Endometrial microvascular endothelial cells (primary cell): ENCODE measurements around the gene SLC16A5. TPM values are rescaled to one million over a fixed set of nuclear protein-coding genes. Genes with fewer than 3 reads are reported as not detected.
"Not testable (repeated sequence)": the region's sequence is repeated elsewhere in the genome, so short reads cannot be mapped to it uniquely, and the experiment has no call there.

Experiments
- in situ Hi-C: cut with HindIII; loops from 2 replicates; pipeline ENCODE4 v1.10.0; 2017; ENCODE audit warnings: low sequenced_read_pairs, low pct_unique_long_range_greater_than_20kb; ENCODE audit errors: inconsistent ontology term
- total RNA-seq: library from RNA; depleted of rRNA; stranded (reverse); fragments of >200 nt; gene quantifications from one replicate; pipeline ENCODE4 v1.2.3, GENCODE V29; 2015; ENCODE audit errors: inconsistent ontology term

The SLC16A5 gene
- total RNA-seq, 1 donor from 2014 or later: 4.3 TPM

DNA sequence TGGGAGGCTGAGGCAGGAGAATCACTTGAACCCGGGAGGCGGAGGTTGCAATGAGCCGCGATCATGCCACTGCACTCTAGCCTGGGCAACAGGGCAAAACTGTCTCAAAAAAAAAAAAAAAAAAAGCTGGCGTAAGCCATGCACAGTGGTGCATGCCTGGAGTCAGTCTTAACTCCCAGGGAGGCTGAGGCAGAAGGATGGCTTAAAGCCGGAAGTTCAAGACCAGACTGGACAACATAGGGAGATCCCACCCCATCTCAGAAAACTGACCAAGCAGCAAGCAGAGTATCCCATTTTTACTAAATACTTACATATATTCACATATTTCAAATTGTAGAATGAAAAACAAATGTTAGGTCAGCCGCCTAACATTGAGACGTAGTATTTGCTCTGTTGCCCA, 39.2 kb downstream of the SLC16A5 start:
- in situ Hi-C loops: no loop called here

DNA sequence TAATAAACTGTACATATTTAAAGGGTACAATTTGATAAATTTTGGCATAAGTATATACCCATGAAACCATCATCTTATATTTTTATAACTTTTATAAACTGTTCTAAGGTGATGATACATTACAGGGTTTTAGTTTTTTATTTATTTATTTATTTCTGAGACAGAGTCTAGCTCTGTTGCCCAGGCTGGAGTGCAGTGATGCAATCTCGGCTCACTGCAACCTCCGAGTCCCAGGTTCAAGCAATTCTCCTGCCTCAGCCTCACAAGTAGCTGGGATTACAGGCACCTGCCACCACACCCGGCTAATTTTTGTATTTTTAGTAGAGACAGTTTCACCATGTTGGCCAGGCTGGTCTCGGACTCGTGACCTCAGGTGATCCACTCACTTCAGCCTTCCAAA, 40.2 kb downstream of the SLC16A5 start:
- in situ Hi-C loops: not testable (repeated sequence)

DNA sequence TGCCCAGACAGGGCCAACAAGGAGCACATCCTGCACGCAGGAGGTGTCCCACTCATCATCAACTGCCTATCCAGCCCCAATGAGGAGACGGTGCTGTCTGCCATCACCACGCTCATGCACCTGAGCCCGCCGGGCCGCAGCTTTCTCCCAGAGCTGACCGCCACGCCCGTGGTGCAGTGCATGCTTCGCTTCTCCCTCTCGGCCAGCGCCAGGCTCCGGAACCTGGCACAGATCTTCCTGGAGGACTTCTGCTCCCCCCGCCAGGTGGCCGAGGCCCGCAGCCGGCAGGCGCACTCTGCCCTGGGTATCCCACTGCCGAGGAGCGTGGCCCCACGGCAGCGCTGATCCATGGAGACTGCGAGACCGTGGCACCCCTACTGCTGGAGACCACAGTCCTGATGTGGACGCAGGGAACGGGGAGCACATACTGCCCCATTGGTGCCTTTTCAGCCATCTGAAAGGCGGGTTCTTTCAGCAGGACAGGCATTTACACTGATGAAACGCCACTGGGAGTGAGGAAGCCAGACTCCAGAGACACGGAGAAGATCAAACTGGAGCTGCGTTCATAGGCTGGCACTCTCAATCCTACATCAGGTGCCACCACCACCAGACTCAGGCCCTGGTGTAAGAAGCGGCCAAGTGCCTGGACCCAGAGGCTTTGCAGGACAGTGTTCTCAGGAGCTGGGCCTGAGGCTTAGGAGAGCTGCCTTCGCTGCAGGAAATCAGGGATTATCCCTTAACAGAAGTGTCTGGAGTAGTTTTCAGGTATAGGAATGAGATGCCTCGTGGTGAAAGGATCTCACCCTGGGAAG, 41.1 kb downstream of the SLC16A5 start:
- in situ Hi-C loops: no loop called here

DNA sequence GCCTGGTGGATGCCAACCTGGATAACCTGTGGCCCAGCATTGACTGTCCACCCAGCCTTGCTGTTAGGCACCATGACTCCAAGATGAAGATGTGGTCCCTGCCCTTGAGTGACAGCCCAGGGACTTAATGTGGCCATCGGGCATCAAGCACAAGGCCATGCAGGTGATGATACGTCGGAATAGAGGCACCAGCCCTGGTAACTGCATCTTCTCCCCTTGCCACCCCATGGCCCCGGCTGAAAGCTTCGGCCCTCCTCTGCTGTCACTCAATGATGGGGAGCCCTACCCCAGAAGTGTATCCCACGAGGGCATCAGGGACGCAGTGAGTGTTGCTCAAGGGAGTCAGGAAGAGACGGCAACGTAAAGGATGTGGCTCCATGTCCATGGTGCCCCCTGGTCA, 41.8 kb downstream of the SLC16A5 start:
- in situ Hi-C loops: no loop called here

DNA sequence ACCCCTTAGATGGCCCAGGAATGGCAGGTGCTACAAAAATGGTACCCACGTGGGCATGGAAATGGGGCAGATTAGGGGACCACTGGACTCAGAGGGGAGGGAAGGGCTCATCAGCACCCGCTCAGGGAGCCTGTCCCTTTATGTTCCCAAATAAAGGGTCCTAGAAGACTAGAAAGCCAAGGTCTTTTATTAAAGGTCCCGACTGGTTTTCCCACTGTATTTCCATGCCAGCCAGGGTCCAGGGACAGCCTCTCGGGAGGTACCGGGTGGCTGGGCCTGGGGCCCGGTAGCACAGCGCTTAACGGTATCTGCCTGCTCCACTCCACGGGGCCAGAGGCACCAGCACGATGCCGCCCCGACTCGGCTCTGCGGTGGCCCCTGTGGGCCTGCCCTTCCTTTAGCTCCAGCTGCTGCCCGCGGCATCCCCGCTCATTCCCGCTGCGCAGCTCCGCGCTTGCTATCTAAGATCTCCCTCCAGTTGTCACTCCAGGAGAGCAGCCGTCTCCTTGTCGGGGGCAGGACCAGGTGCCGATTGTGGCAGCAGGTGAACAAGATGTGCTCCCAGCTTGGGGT, 42.4 kb downstream of the SLC16A5 start:
- in situ Hi-C loops: no loop called here

GRCh38 chr17:75130632-75131277, 43.0 kb downstream of the SLC16A5 start:
- in situ Hi-C loops: no loop called here

DNA sequence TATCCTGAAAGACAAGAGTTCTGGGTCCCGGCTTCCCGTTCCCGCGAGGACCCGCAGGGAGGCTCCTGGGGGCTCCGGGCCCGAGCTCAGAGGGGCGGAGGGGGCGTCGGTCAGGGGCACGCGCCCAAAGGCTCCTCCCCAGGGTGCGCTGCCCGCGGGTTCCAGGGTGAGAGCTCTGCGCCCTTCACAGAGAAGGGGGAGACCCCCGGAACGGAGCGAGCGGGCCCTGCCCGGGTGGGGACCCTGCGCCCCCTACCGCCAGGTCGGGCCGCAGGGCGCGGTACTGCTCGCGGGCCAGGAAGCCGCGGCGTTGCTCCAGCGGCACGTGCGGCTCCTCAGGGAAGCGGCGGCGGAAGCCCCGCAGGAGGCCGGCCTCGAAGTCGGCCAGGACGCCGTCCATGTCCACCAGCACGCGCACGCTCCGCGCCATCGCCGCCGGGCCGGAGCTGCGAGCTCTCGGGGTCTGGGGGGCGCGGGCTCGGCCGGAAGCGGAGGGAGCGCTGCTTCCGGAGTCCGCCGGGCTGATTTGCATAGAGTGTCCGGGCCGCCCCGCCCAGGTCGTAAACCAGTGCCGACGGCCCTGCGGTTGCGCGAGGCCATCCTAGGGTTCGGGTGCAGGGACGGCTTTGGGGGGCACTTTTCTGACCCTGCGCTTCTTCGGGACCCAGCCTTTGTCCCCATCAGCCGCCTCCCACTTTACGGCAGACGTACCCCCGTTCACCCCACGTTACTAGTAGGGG, 43.7 kb downstream of the SLC16A5 start, which contains the start of gene NT5C:
TSS of gene NT5C (minus strand) at position 465 of the 740 bp plus-strand sequence. CDS start at position 430, 35 bp downstream.
- in situ Hi-C loops: no loop called here

DNA sequence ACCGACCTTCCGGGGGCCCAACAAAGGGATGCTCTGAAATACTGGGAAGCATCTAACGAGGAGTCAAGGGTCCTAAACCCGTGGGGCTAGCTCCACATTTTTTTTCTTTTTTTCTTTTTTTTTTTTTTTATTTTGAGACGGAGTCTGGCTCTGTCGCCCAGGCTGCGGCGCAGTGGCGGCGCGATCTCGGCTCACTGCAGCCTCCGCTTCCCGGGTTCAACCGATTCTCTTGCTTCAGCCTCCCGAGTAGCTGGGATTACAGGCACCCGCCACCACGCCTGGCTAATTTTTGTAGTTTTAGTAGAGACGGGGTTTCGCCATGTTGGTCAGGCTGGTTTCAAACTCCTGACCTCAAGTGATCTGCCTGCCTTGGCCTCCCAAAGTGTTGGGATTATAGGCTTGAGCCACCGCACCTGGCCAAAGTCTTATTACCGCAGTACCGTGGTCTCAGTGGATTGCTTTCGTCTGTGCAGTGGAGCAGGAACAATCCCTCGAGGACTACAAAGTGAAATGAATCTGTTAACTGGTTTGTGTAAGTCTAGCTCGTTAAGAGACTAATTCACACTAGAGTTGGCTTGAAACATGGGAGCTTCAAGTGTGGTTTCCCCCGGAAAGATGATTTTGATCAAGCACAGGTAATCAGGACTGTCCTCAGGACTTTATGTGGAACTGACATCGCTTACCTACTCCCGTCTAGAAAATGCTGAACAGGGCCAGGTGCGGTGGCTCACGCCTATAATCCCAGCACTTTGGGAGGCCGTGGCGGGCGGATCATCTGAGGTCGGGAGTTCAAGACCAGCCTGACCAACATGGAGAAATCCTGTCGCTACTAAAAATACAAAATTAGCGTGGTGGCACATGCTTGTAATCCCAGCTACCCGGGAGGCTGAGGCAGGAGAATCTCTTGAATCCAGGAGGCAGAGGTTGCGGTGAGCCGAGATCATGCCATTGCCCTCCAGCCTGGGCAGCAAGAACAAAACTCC, 44.6 kb downstream of the SLC16A5 start:
- in situ Hi-C loops: not testable (repeated sequence)

GRCh38 chr17:75133001-75133400, 45.2 kb downstream of the SLC16A5 start:
- in situ Hi-C loops: no loop called here

GRCh38 chr17:75133607-75134347, 46.0 kb downstream of the SLC16A5 start:
- in situ Hi-C loops: not testable (repeated sequence)

GRCh38 chr17:75135452-75135851, 47.7 kb downstream of the SLC16A5 start:
- in situ Hi-C loops: no loop called here

DNA sequence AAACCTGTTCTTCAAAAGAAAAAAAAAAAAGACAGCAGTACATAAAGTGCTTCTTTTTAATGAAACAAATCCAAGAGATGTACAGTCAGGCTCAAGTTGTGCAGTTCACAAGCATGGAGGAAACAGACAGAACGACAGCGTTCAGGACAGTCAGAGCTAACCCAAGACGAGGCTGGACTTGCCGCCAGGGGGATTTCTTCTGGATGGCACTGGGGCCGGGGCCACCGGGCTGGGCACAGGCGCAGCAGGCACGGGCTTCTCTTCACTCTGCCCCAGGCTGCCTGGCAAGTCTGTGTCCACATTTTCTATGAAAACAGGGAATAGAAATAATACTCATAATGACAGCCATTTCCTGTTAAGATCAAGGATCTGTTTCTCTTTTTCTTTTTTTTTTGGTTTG, 48.2 kb downstream of the SLC16A5 start:
- in situ Hi-C loops: no loop called here

- in situ Hi-C loops: not testable (repeated sequence)
These were observed 50.0 kb downstream of the SLC16A5 start for GRCh38 chr17:75137762-75138161.

GRCh38 chr17:75138519-75138918, 50.8 kb downstream of the SLC16A5 start:
- in situ Hi-C loops: no loop called here

DNA sequence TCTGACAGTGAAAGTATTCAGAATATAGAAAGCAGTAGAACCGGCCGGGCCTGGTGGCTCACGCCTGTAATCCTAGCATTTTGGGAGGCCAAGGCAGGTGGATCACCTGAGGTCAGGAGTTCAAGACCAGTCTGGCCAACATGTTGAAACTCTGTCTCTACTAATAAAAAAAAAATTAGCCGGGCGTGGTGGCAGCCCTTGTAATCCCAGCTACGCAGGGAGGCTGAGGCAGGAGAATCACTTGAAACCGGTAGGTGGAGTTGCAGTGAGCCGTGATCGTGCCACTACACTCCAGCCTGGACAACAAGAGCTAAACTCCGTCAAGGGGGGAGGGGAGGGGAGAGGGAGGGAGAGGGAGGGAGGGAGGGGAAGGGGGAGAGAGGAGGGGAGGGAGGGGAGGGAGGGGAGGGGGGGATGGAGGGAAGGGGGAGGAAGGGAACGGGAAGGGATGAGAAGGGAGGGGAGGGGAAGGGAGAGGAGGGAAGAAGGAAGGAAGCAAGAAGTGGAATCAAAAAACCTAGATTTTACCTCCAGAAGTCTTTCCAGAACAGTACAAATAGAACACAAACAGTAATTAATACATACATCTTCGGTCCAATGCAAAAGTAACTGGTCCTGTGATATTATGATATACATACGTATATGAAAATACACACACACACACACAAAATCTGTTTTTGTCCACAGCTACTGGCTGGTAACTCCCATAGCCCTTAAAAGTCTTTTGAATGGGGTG, 54.6 kb downstream of the SLC16A5 start:
- in situ Hi-C loops: no loop called here

- in situ Hi-C loops: no loop called here
These were observed 57.2 kb downstream of the SLC16A5 start for GRCh38 chr17:75144816-75145512.
